Thyroid gland (tissue), 4 donors: ENCODE measurements around the gene VEPH1. TPM values are rescaled to one million over a fixed set of nuclear protein-coding genes. Genes with fewer than 3 reads are reported as not detected.

Experiments used
- DNase-seq, 2 donors: peaks; one replicate each; pipeline ENCODE4 v3.0.0-alpha.2; 2019
- H3K27ac ChIP-seq, 3 donors: fragments of 200-600 bp; sonication (generic); 1 replicate in 2 of 3; 2 replicates in 1 of 3; pipeline ENCODE4 v1.5.1; 2016 to 2019; ENCODE audit warnings: mild to moderate bottlenecking in 1 of 3, moderate library complexity in 1 of 3
- H3K27me3 ChIP-seq: fragments of 200-600 bp; sonication (generic); one replicate; pipeline ENCODE4 v1.5.1; 2019
- H3K36me3 ChIP-seq, 2 donors: fragments of 200-600 bp; sonication (generic); one replicate each; pipeline ENCODE4 v1.5.1; 2016 to 2019
- H3K4me1 ChIP-seq, 2 donors: fragments of 200-600 bp; sonication (generic); one replicate each; pipeline ENCODE4 v1.5.1; 2017 to 2019
- H3K4me3 ChIP-seq, 3 donors: fragments of 200-600 bp; sonication (generic); replicated peaks in 1 of 3; 1 replicate in 2 of 3; 2 replicates in 1 of 3; pipeline ENCODE4 v1.5.1; 2016; ENCODE audit warnings: mild to moderate bottlenecking in 1 of 3
- H3K9me3 ChIP-seq: fragments of 200-600 bp; sonication (generic); one replicate; pipeline ENCODE4 v1.5.1; 2017
- POLR2A ChIP-seq, 2 donors: fragments of 450-650 bp; IDR thresholded peaks; one replicate each; pipeline ENCODE4 v1.6.1; 2017; ENCODE audit warnings: antibody characterized with exemption in 2 of 2, mild to moderate bottlenecking in 2 of 2, moderate library complexity in 1 of 2
- WGBS, 2 donors: methylation state at CpG; one replicate each; pipeline ENCODE4 v1.1.5; 2017; 5-methylcytosine and 5-hydroxymethylcytosine counted together
- intact Hi-C: fragments of 100-400 bp; cut with DNase I; formaldehyde crosslinking; loops from one replicate; pipeline ENCODE4 v1.15.1; 2023
- total RNA-seq, 4 donors: library from RNA; depleted of rRNA; stranded (reverse); fragments of >200 nt; gene quantifications; one replicate each; pipeline ENCODE4 v1.2.3, GENCODE V29; 2016
- TF ChIP-seq, protein P1 (sequence below), 6 experiments: fragments of 200-600 bp in 3 of 6; fragments of 450-650 bp in 3 of 6; sonication (generic) in 3 of 6; IDR thresholded peaks; one replicate each; pipeline ENCODE4 v1.5.1; 2016 to 2019; ENCODE audit warnings: antibody characterized with exemption in 6 of 6, mild to moderate bottlenecking in 2 of 6, inconsistent platforms in 1 of 6, moderate library complexity in 1 of 6

VEPH1 gene
- total RNA-seq, 4 donors from 2014 or later, result 1.7 to 12.0 (median 5.0) TPM

DNA sequence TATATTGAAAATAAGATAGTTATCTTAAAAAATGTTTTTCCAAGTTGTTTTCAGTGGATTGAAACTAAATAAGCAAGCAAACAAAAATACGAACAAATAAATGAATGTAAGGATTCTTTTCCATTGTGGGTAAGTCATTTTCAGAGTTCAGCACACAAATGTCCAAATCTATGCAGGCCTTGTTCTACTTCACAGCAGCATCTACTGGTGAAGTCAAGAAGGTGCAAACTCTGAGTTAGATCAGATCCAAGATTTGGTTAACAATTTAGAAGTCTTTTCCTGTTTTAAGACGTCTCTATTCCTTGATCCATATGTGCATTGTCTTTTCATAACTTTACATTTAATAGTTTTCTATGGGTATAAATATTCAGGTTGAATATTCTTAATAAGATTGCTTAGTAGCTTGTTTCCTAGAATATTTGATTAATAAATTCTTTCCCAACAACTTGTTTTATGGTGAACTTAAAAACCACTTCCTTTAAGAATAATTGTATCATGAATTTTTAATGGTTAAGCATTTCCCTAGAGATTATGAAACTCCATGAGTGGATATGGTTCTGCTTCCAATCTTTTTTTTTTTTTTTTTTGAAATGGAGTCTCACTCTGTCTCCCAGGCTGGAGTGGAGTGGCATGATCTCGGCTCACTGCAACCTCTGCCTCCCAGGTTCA is 56.1 kb downstream of the VEPH1 start:
- Histone ChIP-seq H3K36me3 (no peaks in the 10 kb centered on the region), H3K9me3 (no peaks in the 10 kb centered on the region), H3K27me3 (no peaks in the 10 kb centered on the region), H3K4me3 (no peak overlapping the region), H3K27ac (no peak overlapping the region), H3K4me1 (peaks cover 4 to 6% of the 10 kb centered on the region in 2 donors)
- intact Hi-C loops, result no loop called here
- no peak for DNase-seq
- no peak for TF ChIP-seq POLR2A (IDR thresholded peaks at IDR 0.05)
- TF ChIP-seq, protein P1, sequence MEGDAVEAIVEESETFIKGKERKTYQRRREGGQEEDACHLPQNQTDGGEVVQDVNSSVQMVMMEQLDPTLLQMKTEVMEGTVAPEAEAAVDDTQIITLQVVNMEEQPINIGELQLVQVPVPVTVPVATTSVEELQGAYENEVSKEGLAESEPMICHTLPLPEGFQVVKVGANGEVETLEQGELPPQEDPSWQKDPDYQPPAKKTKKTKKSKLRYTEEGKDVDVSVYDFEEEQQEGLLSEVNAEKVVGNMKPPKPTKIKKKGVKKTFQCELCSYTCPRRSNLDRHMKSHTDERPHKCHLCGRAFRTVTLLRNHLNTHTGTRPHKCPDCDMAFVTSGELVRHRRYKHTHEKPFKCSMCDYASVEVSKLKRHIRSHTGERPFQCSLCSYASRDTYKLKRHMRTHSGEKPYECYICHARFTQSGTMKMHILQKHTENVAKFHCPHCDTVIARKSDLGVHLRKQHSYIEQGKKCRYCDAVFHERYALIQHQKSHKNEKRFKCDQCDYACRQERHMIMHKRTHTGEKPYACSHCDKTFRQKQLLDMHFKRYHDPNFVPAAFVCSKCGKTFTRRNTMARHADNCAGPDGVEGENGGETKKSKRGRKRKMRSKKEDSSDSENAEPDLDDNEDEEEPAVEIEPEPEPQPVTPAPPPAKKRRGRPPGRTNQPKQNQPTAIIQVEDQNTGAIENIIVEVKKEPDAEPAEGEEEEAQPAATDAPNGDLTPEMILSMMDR (IDR thresholded peaks at IDR 0.05), result peak in 3 of 6 experiments; percentile 32 to 49 (median 40)
- 61 to 67% methylated on average over 3 of the region's 3 CpGs for WGBS, 2 donors

DNA sequence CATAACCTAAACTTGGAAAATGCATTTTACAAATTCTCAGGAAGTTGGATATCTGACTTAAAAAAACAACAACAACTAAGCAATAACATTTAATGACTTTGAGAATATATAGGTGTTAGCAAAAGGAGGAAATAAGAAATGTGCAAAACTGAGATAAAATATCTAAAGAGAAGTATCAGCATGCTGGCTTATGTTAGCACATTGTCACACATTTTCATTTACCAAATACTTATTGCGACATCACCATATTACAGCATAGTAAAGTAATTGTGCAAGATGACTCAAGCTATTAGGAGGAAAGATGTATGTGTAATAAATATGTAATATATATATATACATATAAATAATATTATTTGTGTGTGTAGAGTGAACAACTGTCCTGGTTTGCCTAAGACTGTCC is 57.4 kb downstream of the VEPH1 start:
- H3K27ac ChIP-seq, result no peak overlapping the region
- intact Hi-C loops, result no loop called here
- H3K4me1 ChIP-seq, result peaks cover 4 to 6% of the 10 kb centered on the region in 2 donors
- TF ChIP-seq, protein P1 (IDR thresholded peaks at IDR 0.05), result no peak
- H3K36me3 ChIP-seq, result no peaks in the 10 kb centered on the region
- no peaks in the 10 kb centered on the region for H3K27me3 ChIP-seq
- H3K4me3 ChIP-seq, result no peak overlapping the region
- H3K9me3 ChIP-seq, result no peaks in the 10 kb centered on the region
- DNase-seq, result no peak
- WGBS, 2 donors, result 93 to 99% methylated on average over 1 of the region's 1 CpG

DNA sequence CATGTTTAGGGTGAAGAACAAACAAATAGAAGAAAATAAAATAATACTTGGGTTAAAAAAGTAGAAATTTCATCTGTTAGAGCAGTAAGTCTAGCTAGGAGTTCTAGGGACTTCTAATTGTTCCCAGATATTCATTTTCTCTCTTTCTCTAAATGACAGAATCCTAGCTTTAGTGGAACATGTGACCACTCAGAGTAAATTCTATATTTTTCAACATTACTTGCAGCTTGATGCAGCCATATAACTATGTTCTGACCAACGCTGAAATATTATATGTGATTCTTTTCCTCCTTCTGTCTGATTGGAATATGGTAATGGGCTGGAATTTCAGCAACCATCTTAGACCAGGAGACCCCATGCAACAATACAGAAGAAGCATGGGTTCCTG is 58.4 kb downstream of the VEPH1 start:
- H3K4me3 ChIP-seq, result no peak overlapping the region
- peaks cover 4 to 6% of the 10 kb centered on the region in 2 donors for H3K4me1 ChIP-seq
- no peaks in the 10 kb centered on the region for H3K27me3 ChIP-seq
- no peak overlapping the region for H3K27ac ChIP-seq
- DNase-seq, result no peak
- no peak for TF ChIP-seq POLR2A (IDR thresholded peaks at IDR 0.05)
- WGBS, 2 donors, result 83 to 91% methylated on average over 1 of the region's 1 CpG
- no peaks in the 10 kb centered on the region for H3K36me3 ChIP-seq
- intact Hi-C loops, result no loop called here
- H3K9me3 ChIP-seq, result no peaks in the 10 kb centered on the region

DNA sequence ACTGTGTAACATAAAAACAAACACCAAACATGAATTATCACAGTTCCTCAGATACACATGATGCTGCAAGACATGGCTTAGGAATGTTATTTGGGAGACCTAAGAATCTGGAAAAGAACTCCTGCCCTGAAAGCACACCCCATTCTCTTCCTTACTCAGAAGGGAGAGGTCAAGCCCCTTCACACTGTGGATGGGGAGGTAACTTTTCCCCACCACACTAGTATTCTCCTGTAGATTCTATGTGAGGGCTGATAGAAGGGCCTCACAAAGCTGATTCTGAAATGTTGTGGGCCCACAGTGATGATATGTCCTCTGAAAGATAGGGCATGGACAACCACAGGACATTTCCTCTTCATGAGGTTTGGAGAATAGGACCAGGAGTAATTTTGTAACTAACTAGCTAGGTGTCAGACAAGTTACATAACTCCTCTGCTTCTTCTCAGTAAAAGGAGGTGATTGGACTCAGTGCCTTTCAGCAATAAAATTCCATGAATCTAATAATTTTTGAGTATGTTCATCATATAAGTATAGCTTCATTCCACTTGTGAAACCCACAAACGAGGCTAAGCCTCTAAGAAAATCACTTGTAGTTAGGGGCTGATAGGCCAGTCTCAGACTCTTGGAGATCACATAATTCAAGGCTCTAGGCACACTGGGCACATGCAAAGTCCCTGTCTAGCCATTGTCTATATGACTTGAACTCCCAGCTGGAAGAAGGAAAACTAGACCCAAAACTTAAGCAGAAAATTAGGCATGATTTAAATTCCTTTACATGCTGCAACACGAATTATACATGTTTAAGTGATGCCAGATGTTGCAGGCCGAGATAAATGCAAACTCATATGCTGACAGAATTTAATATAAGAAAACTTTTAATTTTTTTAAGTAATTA is 59.1 kb downstream of the VEPH1 start:
- 82 to 86% methylated on average over 3 of the region's 3 CpGs for WGBS, 2 donors
- intact Hi-C loops, result no loop called here

DNA sequence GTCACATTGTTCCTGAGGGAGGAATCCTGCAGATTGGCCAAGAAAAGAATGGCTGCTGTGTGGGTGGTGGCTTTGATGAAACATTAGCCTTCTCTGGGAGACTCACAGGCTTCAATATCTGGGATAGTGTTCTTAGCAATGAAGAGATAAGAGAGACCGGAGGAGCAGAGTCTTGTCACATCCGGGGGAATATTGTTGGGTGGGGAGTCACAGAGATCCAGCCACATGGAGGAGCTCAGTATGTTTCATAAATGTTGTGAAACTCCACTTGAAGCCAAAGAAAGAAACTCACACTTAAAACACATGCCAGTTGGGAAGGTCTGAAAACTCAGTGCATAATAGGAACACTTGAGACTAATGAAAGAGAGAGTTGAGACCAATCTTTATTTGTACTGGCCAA is 60.5 kb downstream of the VEPH1 start:
- intact Hi-C loops, result no loop called here
- H3K4me3 ChIP-seq, result no peak overlapping the region
- 35 to 54% methylated on average over 2 of the region's 2 CpGs for WGBS, 2 donors
- no peaks in the 10 kb centered on the region for H3K27me3 ChIP-seq
- H3K27ac ChIP-seq, result no peak overlapping the region
- no peak for TF ChIP-seq POLR2A (IDR thresholded peaks at IDR 0.05)
- TF ChIP-seq, protein P1 (IDR thresholded peaks at IDR 0.05), result no peak
- H3K9me3 ChIP-seq, result no peaks in the 10 kb centered on the region
- peak in 1 of 2 donors; percentile 4 for DNase-seq
- no peaks in the 10 kb centered on the region for H3K36me3 ChIP-seq
- H3K4me1 ChIP-seq, result peaks cover 9 to 13% of the 10 kb centered on the region in 2 donors

More for the DNA sequence above, 59.1 kb downstream of the VEPH1 start:
- Histone ChIP-seq H3K4me1 (peaks cover 4 to 6% of the 10 kb centered on the region in 2 donors), H3K4me3 (no peak overlapping the region), H3K27ac (no peak overlapping the region), H3K36me3 (no peaks in the 10 kb centered on the region), H3K9me3 (no peaks in the 10 kb centered on the region), H3K27me3 (no peaks in the 10 kb centered on the region)
- TF ChIP-seq, protein P1 (IDR thresholded peaks at IDR 0.05), result no peak
- no peak for TF ChIP-seq POLR2A (IDR thresholded peaks at IDR 0.05)
- DNase-seq, result no peak
